HG03060 (cell line): ENCODE results near the gene DCBLD1.
"Not testable (repeated sequence)": the region's sequence is repeated elsewhere in the genome, so short reads cannot be mapped to it uniquely, and the experiment has no call there.

Source experiments
- ATAC-seq: cut with Tn5 transposase; IDR thresholded peaks from one replicate; pipeline ENCODE4 v1.9.1; 2021; ENCODE audit warnings: low read depth, moderate number of reproducible peaks; ENCODE audit not compliant: unreplicated experiment

Gene DCBLD1

DNA sequence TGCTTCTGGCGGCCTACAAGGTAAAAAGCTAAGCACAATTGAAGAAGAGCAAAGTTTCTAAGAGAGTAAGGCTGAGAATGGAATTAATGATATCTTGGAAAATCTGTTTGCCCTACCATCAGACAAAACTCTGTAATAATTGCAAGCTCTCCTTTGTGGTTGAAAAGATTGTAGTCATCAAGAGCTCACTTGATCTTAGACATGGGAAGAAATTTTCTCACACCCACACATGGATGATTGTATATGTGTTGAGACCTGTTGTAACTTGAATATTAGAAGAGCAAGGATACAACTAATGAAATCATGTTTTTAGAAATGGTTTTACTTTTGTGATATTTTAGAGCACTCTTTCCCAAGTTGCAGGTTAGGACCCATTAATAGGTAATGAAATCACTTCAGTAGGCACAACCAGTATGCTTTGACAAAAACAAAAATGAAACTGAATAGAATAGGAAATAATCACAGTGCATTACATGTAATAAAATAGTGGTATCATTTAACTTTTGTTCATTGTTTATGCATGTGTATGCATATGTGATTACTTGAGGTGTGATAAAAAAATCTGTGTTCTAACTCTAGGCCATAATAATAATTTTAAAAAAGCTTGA, 14.0 kb downstream of the DCBLD1 start:
- peak; percentile 32 for ATAC-seq

GRCh38 chr6:117497237-117497636, 14.8 kb downstream of the DCBLD1 start:
- no peak for ATAC-seq

GRCh38 chr6:117498159-117498558, 15.7 kb downstream of the DCBLD1 start:
- peak; percentile 39 for ATAC-seq

GRCh38 chr6:117501722-117502121, 19.2 kb downstream of the DCBLD1 start:
- no peak for ATAC-seq

- ATAC-seq = no peak
Observed at GRCh38 chr6:117502580-117502979, 20.1 kb downstream of the DCBLD1 start.

DNA sequence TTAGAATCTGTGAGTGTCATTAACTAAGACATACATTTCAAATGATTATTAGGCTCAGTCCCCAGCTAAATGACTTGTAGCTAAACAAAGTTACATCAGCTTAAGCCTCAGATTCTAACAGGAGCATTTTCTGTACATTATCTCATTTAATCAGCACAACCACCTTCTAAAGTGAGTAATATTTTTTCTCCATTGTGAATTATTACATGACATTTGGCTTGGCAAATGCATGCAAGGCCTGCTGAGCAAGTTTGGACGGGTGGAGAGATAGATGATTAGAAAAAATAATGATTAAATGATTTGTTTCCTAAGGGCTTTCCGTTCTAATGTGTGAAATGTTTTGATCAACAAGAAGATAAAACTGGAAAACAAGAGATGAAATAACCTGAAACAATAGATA, 20.7 kb downstream of the DCBLD1 start:
- no peak for ATAC-seq

DNA sequence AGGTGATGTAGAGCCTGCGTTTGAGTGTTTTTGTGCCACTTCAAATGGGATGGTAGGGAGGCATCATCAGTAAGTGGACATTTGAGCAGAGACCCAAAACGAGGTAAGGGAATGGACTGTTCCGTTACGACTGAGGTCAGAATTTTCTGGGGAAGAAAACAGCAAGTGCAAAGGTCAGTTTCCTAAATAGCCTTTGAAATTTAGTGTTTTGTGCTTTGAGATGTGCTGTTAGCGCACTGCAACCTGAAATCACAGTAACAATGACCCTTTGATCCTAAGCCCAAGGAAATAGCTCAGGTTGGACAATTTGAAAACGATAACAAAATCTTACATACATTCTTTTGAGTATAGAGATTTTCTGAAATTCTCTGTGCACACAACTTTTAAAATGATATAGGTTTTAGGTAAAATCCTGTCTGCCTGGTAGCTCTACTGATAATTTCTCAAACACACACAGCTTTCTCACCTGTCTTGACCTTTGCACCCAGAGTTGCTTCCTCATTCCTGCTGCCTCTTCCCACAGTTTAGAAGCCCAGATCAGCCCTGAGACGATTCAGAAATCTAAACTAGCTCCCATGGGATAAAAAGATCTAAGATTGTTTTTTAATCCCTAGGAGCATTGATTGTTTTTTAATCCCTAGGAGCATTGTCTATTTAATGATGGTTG, 22.1 kb downstream of the DCBLD1 start:
- ATAC-seq = no peak

GRCh38 chr6:117505311-117505710, 22.8 kb downstream of the DCBLD1 start:
- no peak for ATAC-seq

DNA sequence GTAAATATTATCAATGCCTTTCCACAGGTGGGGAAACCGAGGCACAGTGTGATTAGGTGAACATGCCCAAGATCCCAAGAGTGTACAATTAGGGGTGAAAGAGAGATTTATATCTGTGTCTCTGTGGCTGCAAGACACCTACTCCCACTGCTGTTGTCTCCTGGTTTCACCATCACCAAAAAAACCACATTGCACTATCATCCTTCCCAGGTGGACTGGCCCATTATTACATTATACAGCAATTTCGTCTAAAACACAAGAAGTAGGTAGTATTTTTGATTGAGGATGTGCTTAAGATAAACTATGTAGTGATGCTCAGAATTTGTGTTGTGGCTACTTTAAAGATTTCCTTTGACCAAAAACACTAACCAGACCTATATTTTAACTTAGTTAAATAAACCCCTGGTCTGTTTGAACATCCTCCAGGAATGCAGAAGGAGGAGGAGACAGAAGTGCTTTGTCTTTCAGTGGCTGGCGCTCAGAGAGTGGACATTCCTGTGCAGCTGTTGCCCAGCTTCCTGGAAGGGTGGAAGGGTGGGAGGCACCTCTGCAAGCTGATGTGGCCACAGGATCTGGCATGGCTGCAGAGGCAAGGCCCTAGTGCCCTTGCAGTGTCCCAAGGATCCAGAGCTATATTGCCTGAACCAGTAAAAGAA, 23.8 kb downstream of the DCBLD1 start:
- ATAC-seq = no peak

DNA sequence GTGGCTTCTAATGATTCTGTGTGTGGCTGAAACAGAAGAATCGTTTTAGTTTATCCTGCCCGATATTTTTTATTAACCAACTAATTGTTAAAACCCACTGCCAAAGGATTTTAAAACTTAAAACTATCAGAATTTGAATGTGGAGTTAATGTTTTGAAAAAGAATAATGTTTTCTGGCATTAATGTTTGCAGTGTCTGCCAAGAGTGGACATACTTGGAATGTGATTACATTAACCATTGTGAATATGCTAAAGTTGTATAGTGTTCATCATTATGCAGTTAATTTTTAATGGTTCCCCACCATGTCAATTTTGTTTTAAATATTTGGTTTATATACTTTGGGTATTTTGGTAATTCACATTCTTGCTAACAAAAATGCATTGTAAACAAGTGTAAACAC, 24.4 kb downstream of the DCBLD1 start:
- no peak for ATAC-seq

GRCh38 chr6:117508450-117508971, 26.0 kb downstream of the DCBLD1 start:
- no peak for ATAC-seq

GRCh38 chr6:117509021-117509420, 26.5 kb downstream of the DCBLD1 start:
- no peak for ATAC-seq

GRCh38 chr6:117512056-117512828, 29.8 kb downstream of the DCBLD1 start:
- ATAC-seq = no peak

- ATAC-seq = no peak
Observed at GRCh38 chr6:117512987-117513573, 30.6 kb downstream of the DCBLD1 start.

DNA sequence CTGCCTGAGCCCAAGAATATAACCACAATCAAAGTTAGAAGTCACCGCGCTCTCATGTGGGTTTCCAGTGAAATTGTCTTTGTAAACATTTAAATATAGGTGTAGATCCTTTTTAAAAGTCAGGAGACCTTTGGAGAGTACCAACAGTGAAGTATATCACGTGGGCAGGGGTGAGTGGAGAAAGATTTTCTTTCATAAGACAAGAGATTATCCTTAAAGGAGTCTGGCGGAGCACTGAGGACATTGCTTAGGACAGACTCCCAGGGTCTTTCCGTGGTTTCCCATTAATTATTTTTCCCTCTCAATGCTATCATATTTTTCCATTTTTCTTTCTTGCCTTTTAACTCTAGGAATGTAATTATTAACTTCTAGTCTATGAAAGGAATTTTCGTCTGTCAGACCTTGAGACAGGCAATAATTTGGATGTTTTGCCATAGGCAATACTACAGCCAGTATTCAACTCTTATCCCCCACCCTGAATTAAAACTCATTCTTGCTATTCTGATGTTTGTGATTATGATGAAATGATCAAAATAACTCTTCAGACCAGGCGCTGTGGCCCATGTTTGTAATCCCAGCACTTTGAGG, 31.4 kb downstream of the DCBLD1 start:
- no peak for ATAC-seq

GRCh38 chr6:117514655-117515054, 32.2 kb downstream of the DCBLD1 start:
- ATAC-seq = no peak

- ATAC-seq = no peak
Observed at GRCh38 chr6:117515326-117515725, 32.9 kb downstream of the DCBLD1 start.

GRCh38 chr6:117517995-117518394, 35.5 kb downstream of the DCBLD1 start:
- ATAC-seq = not testable (repeated sequence)

- no peak for ATAC-seq
Observed at GRCh38 chr6:117518870-117519269, 36.4 kb downstream of the DCBLD1 start.
